SK-N-SH (cell line): ENCODE data around the gene MBD3. TPM values are rescaled to one million over a fixed set of nuclear protein-coding genes. Genes with fewer than 3 reads are reported as not detected.

Source experiments
- CTCF ChIA-PET: fragments of 300-600, 350-600 bp; formaldehyde crosslinking; extraction: SDS; loops from one replicate; lab custom pipeline; 2021; lab: Yijun Ruan, JAX
- POLR2A ChIA-PET: fragments of 350-600 bp; sonication (Branson Sonifier 250); formaldehyde crosslinking; extraction: SDS; loops from one replicate; lab custom pipeline; 2020; ENCODE audit warnings: antibody characterized with exemption, inconsistent platforms; lab: Yijun Ruan, JAX
- DNase-seq: peaks from one replicate; pipeline ENCODE4 v3.0.0; 2012
- H2AFZ ChIP-seq: fragments of 200-600 bp; sonication (generic); 2 replicates; pipeline ENCODE4 v1.8.1; 2016; ENCODE audit warnings: antibody characterized with exemption, mild to moderate bottlenecking, low read depth
- H3F3A ChIP-seq: fragments of 200-600 bp; sonication (generic); replicated peaks from 2 replicates; pipeline ENCODE3; 2016; ENCODE audit warnings: antibody characterized with exemption, mild to moderate bottlenecking; ENCODE audit not compliant: insufficient read depth
- H3K27ac ChIP-seq, 2 experiments: fragments of 200-500 bp in 1 of 2; fragments of 200-600 bp in 1 of 2; sonication (Bioruptor generic) in 1 of 2; sonication (generic), shearing (Covaris generic) in 1 of 2; 2 replicates each; pipeline versions ENCODE4 v1.5.1 to v1.6.1; 2014 to 2016; ENCODE audit warnings: low read depth in 2 of 2, inconsistent platforms in 1 of 2, low read length in 1 of 2, mild to moderate bottlenecking in 1 of 2, mixed read lengths in 1 of 2
- H3K27me3 ChIP-seq: fragments of 200-600 bp; sonication (generic), shearing (Covaris generic); 2 replicates; pipeline ENCODE4 v1.6.1; 2016; ENCODE audit warnings: mixed run types; ENCODE audit not compliant: insufficient read depth
- H3K36me3 ChIP-seq, 2 experiments: fragments of 200-500 bp in 1 of 2; fragments of 200-600 bp in 1 of 2; sonication (Bioruptor generic) in 1 of 2; sonication (generic) in 1 of 2; replicated peaks in 1 of 2; 2 replicates each; pipeline versions ENCODE3 to v1.5.1; 2014 to 2016; ENCODE audit warnings: low read length in 1 of 2, mild to moderate bottlenecking in 1 of 2; ENCODE audit not compliant: insufficient read depth in 2 of 2, control insufficient read depth in 1 of 2
- H3K4me1 ChIP-seq, 2 experiments: fragments of 200-500 bp in 1 of 2; fragments of 200-600 bp in 1 of 2; sonication (Bioruptor generic) in 1 of 2; sonication (generic), shearing (Covaris generic) in 1 of 2; 2 replicates each; pipeline versions ENCODE4 v1.5.1 to v1.6.1; 2014 to 2016; ENCODE audit warnings: low read depth in 1 of 2, low read length in 1 of 2, mixed run types in 1 of 2; ENCODE audit not compliant: insufficient read depth in 2 of 2, control insufficient read depth in 1 of 2
- H3K4me2 ChIP-seq: fragments of 200-600 bp; sonication (generic), shearing (Covaris generic); 2 replicates; pipeline ENCODE4 v1.6.1; 2017; ENCODE audit warnings: mixed run types
- H3K4me3 ChIP-seq, 2 experiments: fragments of 200-500 bp in 1 of 2; fragments of 200-600 bp in 1 of 2; sonication (Bioruptor generic) in 1 of 2; sonication (generic), shearing (Covaris generic) in 1 of 2; 2 replicates each; pipeline versions ENCODE4 v1.5.1 to v1.8.1; 2014 to 2016; ENCODE audit warnings: low read depth in 2 of 2, inconsistent platforms in 1 of 2, low read length in 1 of 2, mild to moderate bottlenecking in 1 of 2, mixed read lengths in 1 of 2, moderate library complexity in 1 of 2
- H3K79me2 ChIP-seq: fragments of 200-600 bp; sonication (generic); 2 replicates; pipeline ENCODE4 v1.8.1; 2017; ENCODE audit warnings: mild to moderate bottlenecking; ENCODE audit not compliant: insufficient read depth
- H3K9ac ChIP-seq: fragments of 200-600 bp; sonication (generic); 2 replicates; pipeline ENCODE4 v1.6.1; 2017; ENCODE audit warnings: mixed run types
- H3K9me2 ChIP-seq: fragments of 200-600 bp; sonication (generic); 2 replicates; pipeline ENCODE4 v1.6.1; 2017; ENCODE audit warnings: mixed run types
- H3K9me3 ChIP-seq: fragments of 200-600 bp; sonication (generic); 2 replicates; pipeline ENCODE4 v1.6.1; 2017; ENCODE audit warnings: mixed run types, mild to moderate bottlenecking, moderate library complexity
- H4K20me1 ChIP-seq: fragments of 200-600 bp; sonication (generic); 2 replicates; pipeline ENCODE4 v1.6.1; 2017; ENCODE audit warnings: mild to moderate bottlenecking, mixed run types; ENCODE audit not compliant: insufficient read depth
- EP300 ChIP-seq, 2 experiments: IDR thresholded peaks; 2 replicates each; pipeline versions ENCODE4 v1.4.0 to v1.6.1; 2012; ENCODE audit warnings: borderline replicate concordance in 1 of 2, low read depth in 1 of 2, low read length in 1 of 2
- EZH2phosphoT487 ChIP-seq: fragments of 200-600 bp; sonication (generic); IDR thresholded peaks from 2 replicates; pipeline ENCODE4 v1.6.1; 2017; ENCODE audit warnings: low read depth, mixed run types, mild to moderate bottlenecking, antibody characterized with exemption, moderate library complexity, borderline replicate concordance
- FOSL2 ChIP-seq: IDR thresholded peaks from 2 replicates; pipeline ENCODE4 v1.4.0; 2012; ENCODE audit warnings: low read depth, mild to moderate bottlenecking, moderate library complexity, borderline replicate concordance
- GABPA ChIP-seq: IDR thresholded peaks from 2 replicates; pipeline ENCODE4 v1.4.0; 2012; ENCODE audit warnings: low read depth, mild to moderate bottlenecking
- GATA2 ChIP-seq: sonication (generic); formaldehyde crosslinking; IDR thresholded peaks from 2 replicates; pipeline ENCODE4 v1.5.0; 2020; ENCODE audit warnings: mild to moderate bottlenecking, missing genetic modification reagents
- MEF2A ChIP-seq: IDR thresholded peaks from 2 replicates; pipeline ENCODE4 v1.4.0; 2012; ENCODE audit warnings: low read depth, borderline replicate concordance
- MXI1 ChIP-seq: IDR thresholded peaks from 2 replicates; pipeline ENCODE4 v1.6.1; 2012; ENCODE audit warnings: mild to moderate bottlenecking, low read depth, low read length, improper control_type of control experiment
- NFIC ChIP-seq: IDR thresholded peaks from 2 replicates; pipeline ENCODE4 v1.4.0; 2012; ENCODE audit warnings: borderline replicate concordance
- NRF1 ChIP-seq: IDR thresholded peaks from 2 replicates; pipeline ENCODE4 v1.6.1; 2012; ENCODE audit warnings: low read depth, mild to moderate bottlenecking, low read length
- POLR2AphosphoS5 ChIP-seq: IDR thresholded peaks from 2 replicates; pipeline ENCODE4 v1.6.1; 2012; ENCODE audit warnings: low read depth, low read length
- RFX5 ChIP-seq: IDR thresholded peaks from 2 replicates; pipeline ENCODE4 v1.6.1; 2012; ENCODE audit warnings: mild to moderate bottlenecking, improper control_type of control experiment, low read length
- SMC3 ChIP-seq: IDR thresholded peaks from 2 replicates; pipeline ENCODE4 v1.6.1; 2012; ENCODE audit warnings: low read depth, low read length, improper control_type of control experiment
- TAF1 ChIP-seq: IDR thresholded peaks from 2 replicates; pipeline ENCODE4 v1.6.1; 2012; ENCODE audit warnings: low read depth, mild to moderate bottlenecking, low read length, moderate library complexity, borderline replicate concordance
- YY1 ChIP-seq: IDR thresholded peaks from 2 replicates; pipeline ENCODE4 v1.4.0; 2012; ENCODE audit warnings: low read depth, mild to moderate bottlenecking
- WGBS: methylation state at CpG from one replicate; pipeline ENCODE4 v1.1.6; 2017; ENCODE audit warnings: low lambda C conversion rate; 5-methylcytosine and 5-hydroxymethylcytosine counted together
- polyA plus RNA-seq, 3 experiments: library from polyadenylated mRNA; depleted of rRNA; stranded (reverse); fragments of >200 nt; gene quantifications; 2 replicates each; pipeline ENCODE4 v1.2.3, GENCODE V29; 2012
- TF ChIP-seq, protein P1 (sequence below): IDR thresholded peaks from 2 replicates; pipeline ENCODE4; 2012
- TF ChIP-seq, protein P2 (sequence below): fragments of 200-600 bp; sonication (generic); IDR thresholded peaks from 2 replicates; pipeline ENCODE4 v1.6.1; 2017; ENCODE audit warnings: antibody characterized with exemption, mild to moderate bottlenecking, moderate library complexity
- TF ChIP-seq, protein P3 (sequence below): IDR thresholded peaks from 2 replicates; pipeline ENCODE4 v1.4.0; 2012; ENCODE audit warnings: low read depth, borderline replicate concordance
- TF ChIP-seq, protein P4 (sequence below): fragments of 150-350 bp; IDR thresholded peaks from 2 replicates; pipeline ENCODE4 v1.6.1; 2016; ENCODE audit warnings: mild to moderate bottlenecking, low read depth, low read length
- TF ChIP-seq, protein P5 (sequence below): IDR thresholded peaks from 2 replicates; pipeline ENCODE4 v1.4.0; 2012; ENCODE audit warnings: low read depth, borderline replicate concordance

Gene MBD3
- polyA plus RNA-seq, 1 of the 3 experiments (the other 2 are of a cell fraction): 96.5 TPM

DNA sequence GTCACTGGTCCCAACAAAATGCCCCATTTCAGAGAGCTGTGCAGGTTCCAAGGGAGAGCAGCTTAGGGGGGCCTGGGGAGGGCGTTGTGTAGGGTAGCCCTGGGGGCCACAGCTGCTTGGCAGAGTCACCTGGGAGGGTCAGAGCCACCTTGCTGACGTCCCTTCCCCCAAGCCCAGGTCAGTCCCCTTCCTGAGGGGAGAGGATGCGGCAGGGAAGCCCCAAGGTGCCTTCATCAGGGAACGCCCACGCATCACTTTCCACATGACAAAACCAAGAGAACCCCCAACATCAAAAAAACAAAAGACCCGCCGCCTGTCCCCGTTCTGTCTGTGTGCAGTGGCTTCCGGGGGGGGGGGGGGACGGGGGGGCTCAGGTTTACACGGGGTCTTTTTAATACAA is 17.9 kb upstream of the MBD3 start:
- no peaks in the 10 kb centered on the region for H3K27me3 ChIP-seq
- no peaks in the 10 kb centered on the region for H3K9me3 ChIP-seq
- H3K27ac ChIP-seq: no peak overlapping the region
- CTCF ChIA-PET: interaction anchor here (2.4 kb wide), 1 partner anchor 62 kb away, joined by 9 read pairs; no protein-coding TSS in a partner anchor
- H3K4me1 ChIP-seq: peaks cover 4 to 5% of the 10 kb centered on the region in 2 experiments; a peak in 2 of 4 replicates
- TF ChIP-seq NRF1 (no peak), MXI1 (no peak), MEF2A (no peak), POLR2AphosphoS5 (no peak), NFIC (no peak), RFX5 (no peak)
- TF ChIP-seq, protein P1, sequence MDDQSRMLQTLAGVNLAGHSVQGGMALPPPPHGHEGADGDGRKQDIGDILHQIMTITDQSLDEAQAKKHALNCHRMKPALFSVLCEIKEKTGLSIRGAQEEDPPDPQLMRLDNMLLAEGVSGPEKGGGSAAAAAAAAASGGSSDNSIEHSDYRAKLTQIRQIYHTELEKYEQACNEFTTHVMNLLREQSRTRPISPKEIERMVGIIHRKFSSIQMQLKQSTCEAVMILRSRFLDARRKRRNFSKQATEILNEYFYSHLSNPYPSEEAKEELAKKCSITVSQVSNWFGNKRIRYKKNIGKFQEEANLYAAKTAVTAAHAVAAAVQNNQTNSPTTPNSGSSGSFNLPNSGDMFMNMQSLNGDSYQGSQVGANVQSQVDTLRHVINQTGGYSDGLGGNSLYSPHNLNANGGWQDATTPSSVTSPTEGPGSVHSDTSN: no peak
- TF ChIP-seq, protein P2, sequence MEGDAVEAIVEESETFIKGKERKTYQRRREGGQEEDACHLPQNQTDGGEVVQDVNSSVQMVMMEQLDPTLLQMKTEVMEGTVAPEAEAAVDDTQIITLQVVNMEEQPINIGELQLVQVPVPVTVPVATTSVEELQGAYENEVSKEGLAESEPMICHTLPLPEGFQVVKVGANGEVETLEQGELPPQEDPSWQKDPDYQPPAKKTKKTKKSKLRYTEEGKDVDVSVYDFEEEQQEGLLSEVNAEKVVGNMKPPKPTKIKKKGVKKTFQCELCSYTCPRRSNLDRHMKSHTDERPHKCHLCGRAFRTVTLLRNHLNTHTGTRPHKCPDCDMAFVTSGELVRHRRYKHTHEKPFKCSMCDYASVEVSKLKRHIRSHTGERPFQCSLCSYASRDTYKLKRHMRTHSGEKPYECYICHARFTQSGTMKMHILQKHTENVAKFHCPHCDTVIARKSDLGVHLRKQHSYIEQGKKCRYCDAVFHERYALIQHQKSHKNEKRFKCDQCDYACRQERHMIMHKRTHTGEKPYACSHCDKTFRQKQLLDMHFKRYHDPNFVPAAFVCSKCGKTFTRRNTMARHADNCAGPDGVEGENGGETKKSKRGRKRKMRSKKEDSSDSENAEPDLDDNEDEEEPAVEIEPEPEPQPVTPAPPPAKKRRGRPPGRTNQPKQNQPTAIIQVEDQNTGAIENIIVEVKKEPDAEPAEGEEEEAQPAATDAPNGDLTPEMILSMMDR: no peak
- TF ChIP-seq, protein P3, sequence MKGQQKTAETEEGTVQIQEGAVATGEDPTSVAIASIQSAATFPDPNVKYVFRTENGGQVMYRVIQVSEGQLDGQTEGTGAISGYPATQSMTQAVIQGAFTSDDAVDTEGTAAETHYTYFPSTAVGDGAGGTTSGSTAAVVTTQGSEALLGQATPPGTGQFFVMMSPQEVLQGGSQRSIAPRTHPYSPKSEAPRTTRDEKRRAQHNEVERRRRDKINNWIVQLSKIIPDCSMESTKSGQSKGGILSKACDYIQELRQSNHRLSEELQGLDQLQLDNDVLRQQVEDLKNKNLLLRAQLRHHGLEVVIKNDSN: no peak
- H4K20me1 ChIP-seq: no peaks in the 10 kb centered on the region
- no peak overlapping the region for H3K4me2 ChIP-seq
- no peak overlapping the region for H3K9ac ChIP-seq
- no peak overlapping the region for H3K4me3 ChIP-seq
- no peak overlapping the region for H2AFZ ChIP-seq
- WGBS: 82% methylated on average over 10 of the region's 11 CpGs
- H3K36me3 ChIP-seq: peaks cover 0 to 54% of the 10 kb centered on the region in 2 experiments
- no peaks in the 10 kb centered on the region for H3K9me2 ChIP-seq
- H3F3A ChIP-seq: peaks cover 18% of the 10 kb centered on the region
- POLR2A ChIA-PET: no interaction called here
- DNase-seq: no peak
- H3K79me2 ChIP-seq: no peaks in the 10 kb centered on the region

DNA sequence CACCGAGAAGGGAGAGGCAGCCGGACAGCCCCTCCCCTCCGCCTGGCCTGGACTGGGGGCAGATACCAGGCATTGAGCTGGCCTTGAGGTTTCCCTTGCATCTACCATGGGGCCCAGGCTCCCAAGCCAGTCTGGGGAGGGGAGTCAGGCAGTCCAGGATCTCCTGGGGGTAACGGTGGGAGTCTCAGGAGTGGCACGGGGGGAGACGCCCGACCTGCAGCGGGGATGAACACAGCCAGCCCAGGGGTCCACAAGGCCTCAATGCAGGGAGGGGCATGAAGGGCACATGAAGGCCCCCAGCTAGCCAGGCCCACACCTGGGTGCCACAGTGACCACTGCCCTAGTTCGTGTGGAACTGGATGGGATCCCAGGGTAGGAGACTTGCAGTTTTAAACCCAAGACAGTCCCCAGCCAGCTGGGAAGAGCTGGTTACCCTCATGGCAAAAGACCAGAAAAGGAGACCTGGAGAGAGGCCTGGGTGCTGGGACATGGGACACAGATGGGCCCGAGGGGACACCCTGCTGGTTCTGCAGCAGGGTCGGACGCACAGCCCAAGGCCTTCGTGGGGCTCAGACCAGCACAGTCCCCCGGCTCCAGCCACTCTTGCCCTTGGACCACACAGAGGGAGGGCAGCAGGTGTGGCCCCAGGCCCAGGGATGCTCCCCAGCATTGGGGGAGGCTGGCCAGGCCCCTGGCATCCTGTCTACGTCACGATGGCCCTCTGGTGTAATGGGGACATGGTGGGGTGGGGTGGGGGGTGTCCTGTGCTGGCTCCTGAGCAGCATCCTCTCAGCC is 17.2 kb upstream of the MBD3 start:
- Histone ChIP-seq H3K27me3 (no peaks in the 10 kb centered on the region), H3K9me2 (no peaks in the 10 kb centered on the region), H4K20me1 (no peaks in the 10 kb centered on the region), H3K79me2 (peaks cover 4% of the 10 kb centered on the region), H3K9ac (no peak overlapping the region), H3K4me1 (peaks cover 4 to 5% of the 10 kb centered on the region in 2 experiments; a peak in 2 of 4 replicates), H3K4me3 (no peak overlapping the region), H3K36me3 (peaks cover 0 to 47% of the 10 kb centered on the region in 2 experiments), H3F3A (peaks cover 18% of the 10 kb centered on the region), H3K9me3 (no peaks in the 10 kb centered on the region), H2AFZ (no peak overlapping the region), H3K4me2 (no peak overlapping the region), H3K27ac (no peak overlapping the region)
- no peak for DNase-seq
- ChIA-PET CTCF (interaction anchor here (1.0 to 2.4 kb wide), 2 partner anchors 62 to 64 kb away, joined by 6 to 9 read pairs; no protein-coding TSS in a partner anchor), POLR2A (no interaction called here)
- WGBS: 100% methylated on average over 3 of the region's 16 CpGs
- TF ChIP-seq GATA2 (no peak), YY1 (no peak), GABPA (no peak), FOSL2 (no peak), MXI1 (no peak), EP300 (IDR thresholded peaks at IDR 0.05; ENCODE audit: borderline replicate concordance in 1 of 2, low read depth in 1 of 2, low read length in 1 of 2) (no peak), EZH2phosphoT487 (no peak), TAF1 (no peak), MEF2A (no peak), SMC3 (no peak)
- TF ChIP-seq, protein P4, sequence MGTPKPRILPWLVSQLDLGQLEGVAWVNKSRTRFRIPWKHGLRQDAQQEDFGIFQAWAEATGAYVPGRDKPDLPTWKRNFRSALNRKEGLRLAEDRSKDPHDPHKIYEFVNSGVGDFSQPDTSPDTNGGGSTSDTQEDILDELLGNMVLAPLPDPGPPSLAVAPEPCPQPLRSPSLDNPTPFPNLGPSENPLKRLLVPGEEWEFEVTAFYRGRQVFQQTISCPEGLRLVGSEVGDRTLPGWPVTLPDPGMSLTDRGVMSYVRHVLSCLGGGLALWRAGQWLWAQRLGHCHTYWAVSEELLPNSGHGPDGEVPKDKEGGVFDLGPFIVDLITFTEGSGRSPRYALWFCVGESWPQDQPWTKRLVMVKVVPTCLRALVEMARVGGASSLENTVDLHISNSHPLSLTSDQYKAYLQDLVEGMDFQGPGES: no peak
- TF ChIP-seq, protein P5, sequence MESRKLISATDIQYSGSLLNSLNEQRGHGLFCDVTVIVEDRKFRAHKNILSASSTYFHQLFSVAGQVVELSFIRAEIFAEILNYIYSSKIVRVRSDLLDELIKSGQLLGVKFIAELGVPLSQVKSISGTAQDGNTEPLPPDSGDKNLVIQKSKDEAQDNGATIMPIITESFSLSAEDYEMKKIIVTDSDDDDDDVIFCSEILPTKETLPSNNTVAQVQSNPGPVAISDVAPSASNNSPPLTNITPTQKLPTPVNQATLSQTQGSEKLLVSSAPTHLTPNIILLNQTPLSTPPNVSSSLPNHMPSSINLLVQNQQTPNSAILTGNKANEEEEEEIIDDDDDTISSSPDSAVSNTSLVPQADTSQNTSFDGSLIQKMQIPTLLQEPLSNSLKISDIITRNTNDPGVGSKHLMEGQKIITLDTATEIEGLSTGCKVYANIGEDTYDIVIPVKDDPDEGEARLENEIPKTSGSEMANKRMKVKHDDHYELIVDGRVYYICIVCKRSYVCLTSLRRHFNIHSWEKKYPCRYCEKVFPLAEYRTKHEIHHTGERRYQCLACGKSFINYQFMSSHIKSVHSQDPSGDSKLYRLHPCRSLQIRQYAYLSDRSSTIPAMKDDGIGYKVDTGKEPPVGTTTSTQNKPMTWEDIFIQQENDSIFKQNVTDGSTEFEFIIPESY: no peak
